Measurements from ENCODE around the gene PREX1.

Gene PREX1

GRCh38 chr20:48624315-48625020 is 203.3 kb downstream of the PREX1 start:
- DNase-seq (ENCODE audit: low read depth, low spot score), result peak; percentile 43

GRCh38 chr20:48623906-48624265 is 203.9 kb downstream of the PREX1 start:
- no peak for DNase-seq (ENCODE audit: low read depth, low spot score)

- no peak for DNase-seq (ENCODE audit: low read depth, low spot score)
Measured at GRCh38 chr20:48623176-48623905, 204.5 kb downstream of the PREX1 start.

GRCh38 chr20:48622421-48622820 is 205.4 kb downstream of the PREX1 start:
- DNase-seq (ENCODE audit: low read depth, low spot score), result peak; percentile 45

- DNase-seq (ENCODE audit: low read depth, low spot score), result no peak
Measured at GRCh38 chr20:48621376-48622078, 206.3 kb downstream of the PREX1 start.

- peak; percentile 96 for DNase-seq (ENCODE audit: low read depth, low spot score)
Measured at GRCh38 chr20:48620507-48621375, 207.1 kb downstream of the PREX1 start.

GRCh38 chr20:48620154-48620506 is 207.7 kb downstream of the PREX1 start:
- DNase-seq (ENCODE audit: low read depth, low spot score), result no peak

GRCh38 chr20:48619126-48620101 is 208.4 kb downstream of the PREX1 start:
- DNase-seq (ENCODE audit: low read depth, low spot score), result no peak

GRCh38 chr20:48618631-48619030 is 209.2 kb downstream of the PREX1 start:
- DNase-seq (ENCODE audit: low read depth, low spot score), result no peak

GRCh38 chr20:48618052-48618451 is 209.7 kb downstream of the PREX1 start:
- DNase-seq (ENCODE audit: low read depth, low spot score), result no peak

- DNase-seq (ENCODE audit: low read depth, low spot score), result no peak
Measured at GRCh38 chr20:48617481-48617880, 210.3 kb downstream of the PREX1 start.

- no peak for DNase-seq (ENCODE audit: low read depth, low spot score)
Measured at GRCh38 chr20:48616481-48616880, 211.3 kb downstream of the PREX1 start.

GRCh38 chr20:48615871-48616270 is 211.9 kb downstream of the PREX1 start:
- no peak for DNase-seq (ENCODE audit: low read depth, low spot score)

- peak; percentile 52 for DNase-seq (ENCODE audit: low read depth, low spot score)
Measured at GRCh38 chr20:48614593-48615274, 213.1 kb downstream of the PREX1 start.

GRCh38 chr20:48613926-48614325 is 213.9 kb downstream of the PREX1 start:
- no peak for DNase-seq (ENCODE audit: low read depth, low spot score)

GRCh38 chr20:48612335-48612734 is 215.5 kb downstream of the PREX1 start:
- no peak for DNase-seq (ENCODE audit: low read depth, low spot score)

GRCh38 chr20:48610996-48611395 is 216.8 kb downstream of the PREX1 start:
- no peak for DNase-seq (ENCODE audit: low read depth, low spot score)

GRCh38 chr20:48609491-48609978 is 218.3 kb downstream of the PREX1 start:
- no peak for DNase-seq (ENCODE audit: low read depth, low spot score)

GRCh38 chr20:48608756-48609155 is 219.0 kb downstream of the PREX1 start:
- DNase-seq (ENCODE audit: low read depth, low spot score), result no peak

GRCh38 chr20:48607544-48607865 is 220.3 kb downstream of the PREX1 start:
- no peak for DNase-seq (ENCODE audit: low read depth, low spot score)

All from ELF-1 (cell line).